Ascending aorta (tissue), 2 donors: ENCODE measurements around the gene MYO1E. TPM values are rescaled to one million over a fixed set of nuclear protein-coding genes. Genes with fewer than 3 reads are reported as not detected.

ENCODE experiments used
- DNase-seq, 2 donors: peaks; one replicate each; pipeline ENCODE4 v3.0.0-alpha.2; 2019; ENCODE audit warnings: low spot score in 2 of 2
- H3K27ac ChIP-seq, 2 donors: fragments of 200-600 bp; sonication (generic); one replicate each; pipeline ENCODE4 v1.5.1; 2016 to 2017; ENCODE audit warnings: mild to moderate bottlenecking in 1 of 2
- H3K27me3 ChIP-seq: fragments of 200-600 bp; sonication (generic); one replicate; pipeline ENCODE4 v1.5.1; 2017
- H3K36me3 ChIP-seq, 2 donors: fragments of 200-600 bp; sonication (generic); one replicate each; pipeline ENCODE4 v1.5.1; 2016
- H3K4me1 ChIP-seq, 2 donors: fragments of 200-600 bp; sonication (generic); one replicate each; pipeline ENCODE4 v1.5.1; 2016 to 2017; ENCODE audit warnings: mild to moderate bottlenecking in 1 of 2
- H3K4me3 ChIP-seq, 2 donors: fragments of 200-600 bp; sonication (generic); one replicate each; pipeline ENCODE4 v1.5.1; 2016 to 2017; ENCODE audit warnings: mild to moderate bottlenecking in 1 of 2
- H3K9me3 ChIP-seq, 2 donors: fragments of 200-600 bp; sonication (generic); one replicate each; pipeline ENCODE4 v1.5.1; 2016
- CTCF ChIP-seq, 3 experiments: fragments of 200-600 bp in 2 of 3; fragments of 450-650 bp in 1 of 3; sonication (generic) in 2 of 3; IDR thresholded peaks; one replicate each; pipeline ENCODE4 v1.5.1; 2016 to 2019; ENCODE audit warnings: antibody characterized with exemption in 3 of 3, mild to moderate bottlenecking in 1 of 3, moderate library complexity in 1 of 3
- intact Hi-C: fragments of 100-400 bp; cut with DNase I; formaldehyde crosslinking; loops from one replicate; pipeline ENCODE4 v1.15.1; 2023
- total RNA-seq: library from RNA; depleted of rRNA; stranded (reverse); fragments of >200 nt; gene quantifications from one replicate; pipeline ENCODE4 v1.1.0, GENCODE V29; 2016

MYO1E gene
- total RNA-seq, 1 donor from 2014 or later = 48.0 TPM

GRCh38 chr15:59237119-59237855 lies 135.4 kb downstream of the MYO1E start:
- Histone ChIP-seq H3K27me3 (no peaks in the 10 kb centered on the region), H3K36me3 (peaks cover 0 to 3% of the 10 kb centered on the region in 2 donors), H3K4me3 (no peak overlapping the region), H3K9me3 (no peaks in the 10 kb centered on the region), H3K27ac (peak overlapping the region; percentile 53 to 57), H3K4me1 (peaks cover 0 to 26% of the 10 kb centered on the region in 2 donors)
- no peak for DNase-seq
- intact Hi-C loops = no loop called here
- TF ChIP-seq CTCF (IDR thresholded peaks at IDR 0.05) = no peak

DNA sequence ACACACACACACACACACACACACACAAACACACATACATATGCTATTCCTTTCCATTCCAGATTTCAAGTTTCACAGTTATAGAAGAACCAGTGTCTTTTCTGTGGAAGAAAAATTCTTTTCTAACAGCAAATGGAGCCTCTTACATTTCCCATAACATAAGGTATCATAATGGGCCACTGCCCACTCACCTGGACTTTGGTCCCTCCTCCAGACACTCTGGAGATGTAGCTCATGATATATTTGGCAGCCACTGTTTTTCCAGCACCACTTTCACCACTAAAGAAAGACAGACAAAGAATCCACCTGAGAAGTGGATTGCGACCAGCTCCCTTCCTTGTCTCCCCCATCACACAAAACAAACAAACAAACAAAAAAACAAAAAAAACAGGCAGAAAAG lies 136.3 kb downstream of the MYO1E start:
- peak overlapping the region; percentile 53 to 57 for H3K27ac ChIP-seq
- peaks cover 0 to 5% of the 10 kb centered on the region in 2 donors for H3K36me3 ChIP-seq
- no peak overlapping the region for H3K4me3 ChIP-seq
- H3K27me3 ChIP-seq = no peaks in the 10 kb centered on the region
- no peak for DNase-seq
- TF ChIP-seq CTCF (IDR thresholded peaks at IDR 0.05) = no peak
- H3K4me1 ChIP-seq = peaks cover 0 to 28% of the 10 kb centered on the region in 2 donors
- no peaks in the 10 kb centered on the region for H3K9me3 ChIP-seq
- intact Hi-C loops = no loop called here

DNA sequence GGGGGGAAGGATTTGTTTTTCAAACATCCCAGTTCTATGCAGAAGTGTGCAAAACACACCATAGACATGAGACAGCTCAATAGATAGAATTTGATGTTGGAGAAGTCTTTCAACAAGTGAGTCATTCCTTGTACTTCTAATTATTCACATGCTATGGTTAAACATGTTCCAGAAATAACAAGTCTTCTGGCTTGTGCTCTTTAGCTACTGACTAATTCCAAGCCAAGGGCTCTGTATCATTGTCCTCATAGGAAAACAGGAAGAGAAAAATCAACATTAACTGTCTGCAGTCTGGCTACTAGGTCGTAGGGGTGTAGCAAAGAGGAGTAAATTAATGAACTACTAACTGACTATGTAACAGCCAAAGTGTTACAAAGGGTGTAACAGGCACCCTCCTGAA lies 140.2 kb downstream of the MYO1E start:
- DNase-seq = no peak
- H3K36me3 ChIP-seq = peaks cover 0 to 17% of the 10 kb centered on the region in 2 donors
- H3K9me3 ChIP-seq = no peaks in the 10 kb centered on the region
- H3K27ac ChIP-seq = peak overlapping the region; percentile 32 to 46
- intact Hi-C loops = loop anchor here (1.0 to 5.0 kb wide), 3 partner anchors 9 to 80 kb away; no protein-coding TSS in a partner anchor
- no peak for TF ChIP-seq CTCF (IDR thresholded peaks at IDR 0.05)
- H3K4me1 ChIP-seq = peaks cover 0 to 16% of the 10 kb centered on the region in 2 donors
- no peak overlapping the region for H3K4me3 ChIP-seq
- H3K27me3 ChIP-seq = no peaks in the 10 kb centered on the region

DNA sequence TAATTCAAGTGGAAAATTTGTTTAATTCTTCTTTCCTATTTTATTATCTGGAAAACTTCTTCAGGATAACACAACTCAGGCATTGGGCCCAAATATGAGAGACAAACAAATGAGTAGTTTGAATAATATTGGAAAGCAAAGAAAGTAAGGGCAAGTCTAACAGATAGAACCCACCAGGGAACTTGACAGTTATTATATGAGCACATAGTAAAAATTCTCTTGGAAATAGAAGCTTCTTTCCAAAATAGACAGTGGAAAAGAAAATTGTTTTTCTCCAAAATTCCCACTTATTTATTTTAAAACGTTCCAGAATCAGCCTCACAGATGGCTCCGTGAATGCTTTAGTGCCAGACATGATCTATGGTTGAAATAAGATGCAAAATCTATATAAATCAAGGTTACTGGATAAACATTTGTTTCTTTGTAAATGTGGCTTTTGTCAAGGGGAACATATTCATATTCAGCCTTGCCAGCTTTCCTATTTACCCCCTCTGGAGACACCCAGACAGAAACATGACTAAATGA lies 142.1 kb downstream of the MYO1E start:
- Histone ChIP-seq H3K9me3 (no peaks in the 10 kb centered on the region), H3K4me3 (no peak overlapping the region), H3K4me1 (peaks cover 0 to 8% of the 10 kb centered on the region in 2 donors), H3K36me3 (peaks cover 7 to 30% of the 10 kb centered on the region in 2 donors), H3K27ac (peak overlapping the region in 1 of 2 donors; percentile 5), H3K27me3 (no peaks in the 10 kb centered on the region)
- no peak for DNase-seq
- intact Hi-C loops = loop anchor here (5.0 kb wide), 2 partner anchors 63 to 82 kb away; no protein-coding TSS in a partner anchor
- TF ChIP-seq CTCF (IDR thresholded peaks at IDR 0.05) = no peak

DNA sequence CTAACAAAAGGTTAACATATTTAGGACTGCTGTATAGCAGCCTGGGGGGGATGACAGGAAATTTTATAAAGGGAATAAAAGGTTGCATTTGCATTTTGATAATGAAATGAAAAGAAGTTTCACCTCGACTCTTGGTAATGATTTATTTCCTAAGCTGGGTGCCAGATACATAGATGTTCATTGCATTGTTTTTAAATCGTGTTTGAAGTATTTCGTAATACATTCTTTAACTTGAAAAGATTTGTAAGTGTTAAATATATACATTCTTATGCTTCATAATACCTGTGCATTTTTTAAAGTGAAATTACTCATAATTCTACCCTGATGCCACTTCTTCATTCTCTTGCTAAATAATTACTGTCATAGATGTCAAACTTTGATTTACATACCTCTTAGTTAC lies 143.2 kb downstream of the MYO1E start:
- intact Hi-C loops = no loop called here

More for the DNA sequence above, 143.2 kb downstream of the MYO1E start:
- no peak for DNase-seq
- Histone ChIP-seq H3K36me3 (peaks cover 13 to 37% of the 10 kb centered on the region in 2 donors), H3K27me3 (no peaks in the 10 kb centered on the region), H3K27ac (no peak overlapping the region), H3K9me3 (no peaks in the 10 kb centered on the region), H3K4me1 (peaks cover 0 to 8% of the 10 kb centered on the region in 2 donors), H3K4me3 (no peak overlapping the region)
- no peak for TF ChIP-seq CTCF (IDR thresholded peaks at IDR 0.05)
